Measurements from ENCODE around the gene EIF4A2.

The EIF4A2 gene

DNA sequence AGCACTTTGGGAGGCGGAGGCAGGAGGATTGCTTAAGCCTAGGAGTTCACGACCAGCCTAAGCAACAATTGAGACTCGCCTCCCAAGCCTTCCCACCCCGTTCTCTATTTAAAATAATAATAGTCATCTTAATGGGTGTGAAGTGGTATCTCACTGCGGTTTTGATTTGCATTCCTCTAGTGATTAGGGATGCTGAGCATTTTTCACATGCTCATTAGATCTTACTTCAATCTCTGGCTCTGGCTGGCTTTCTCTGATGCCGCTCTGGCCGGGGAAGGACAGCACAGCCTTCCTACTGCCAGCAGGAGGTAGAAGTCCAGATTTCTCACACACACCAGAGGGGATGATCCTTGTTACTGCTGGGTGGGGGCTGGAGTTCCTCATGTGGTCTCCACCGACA lies 7.4 kb upstream of the EIF4A2 start:
- TF ChIP-seq L3MBTL2 (conservative IDR thresholded peaks at IDR 0.05) (no peak), FOXA1 (IDR thresholded peaks at IDR 0.05) (no peak), PKNOX1 (IDR thresholded peaks at IDR 0.05) (no peak), ARNT (IDR thresholded peaks at IDR 0.05) (no peak), SP1 (IDR thresholded peaks at IDR 0.05) (no peak), SUZ12 (IDR thresholded peaks at IDR 0.05) (no peak), BHLHE40 (IDR thresholded peaks at IDR 0.05; ENCODE audit: borderline replicate concordance) (no peak), NFRKB (IDR thresholded peaks at IDR 0.05) (no peak), CTBP1 (IDR thresholded peaks at IDR 0.05; ENCODE audit: borderline replicate concordance) (no peak), ELF4 (IDR thresholded peaks at IDR 0.05) (no peak), TARDBP (IDR thresholded peaks at IDR 0.05) (no peak), LEF1 (IDR thresholded peaks at IDR 0.05; ENCODE audit: borderline replicate concordance) (no peak), FOXM1 (IDR thresholded peaks at IDR 0.05; ENCODE audit: borderline replicate concordance) (no peak), ZNF384 (IDR thresholded peaks at IDR 0.05) (no peak), HDGF (IDR thresholded peaks at IDR 0.05; ENCODE audit: borderline replicate concordance) (no peak)
- DNase-seq (ENCODE audit: extremely low spot score) = no peak
- CTCF ChIA-PET = no interaction called here
- POLR2A ChIA-PET = no interaction called here

GRCh38 chr3:186779204-186779603 lies 4.2 kb upstream of the EIF4A2 start:
- ChIA-PET POLR2A (no interaction called here), CTCF (no interaction called here)
- TF ChIP-seq FOXM1 (IDR thresholded peaks at IDR 0.05; ENCODE audit: borderline replicate concordance) = no peak
- no peak for TF ChIP-seq FOXK2 (IDR thresholded peaks at IDR 0.05)
- TF ChIP-seq BHLHE40 (IDR thresholded peaks at IDR 0.05; ENCODE audit: borderline replicate concordance) = no peak
- TF ChIP-seq L3MBTL2 (conservative IDR thresholded peaks at IDR 0.05) = no peak
- TF ChIP-seq ELF4 (IDR thresholded peaks at IDR 0.05) = no peak
- TF ChIP-seq CTBP1 (IDR thresholded peaks at IDR 0.05; ENCODE audit: borderline replicate concordance) = no peak
- no peak for DNase-seq (ENCODE audit: extremely low spot score)

GRCh38 chr3:186782542-186783057 lies 777 bp upstream of the EIF4A2 start:
- no peak for DNase-seq (ENCODE audit: extremely low spot score)
- no peak for TF ChIP-seq NFRKB (IDR thresholded peaks at IDR 0.05)
- POLR2A ChIA-PET = interaction anchor here (0.6 to 3.8 kb wide), 14 partner anchors 10 to 178 kb away, joined by 3 to 24 read pairs (median 4); partner anchors contain the start of gene RFC4
- CTCF ChIA-PET = no interaction called here

GRCh38 chr3:186783731-186784515 lies 546 bp downstream of the EIF4A2 start:
- POLR2A ChIA-PET = interaction anchor here (0.7 to 3.8 kb wide), 20 partner anchors 8 to 846 kb away, joined by 3 to 24 read pairs (median 4); partner anchors contain the start of genes DNAJB11, RFC4 and TRA2B
- TF ChIP-seq ZNF384 (IDR thresholded peaks at IDR 0.05) (no peak), NFRKB (IDR thresholded peaks at IDR 0.05) (no peak), HDGF (IDR thresholded peaks at IDR 0.05; ENCODE audit: borderline replicate concordance) (0 out of 2 replicates have a peak, but pooled peaks have one; percentile 36), LEF1 (IDR thresholded peaks at IDR 0.05; ENCODE audit: borderline replicate concordance) (no peak), TARDBP (IDR thresholded peaks at IDR 0.05) (no peak), ELF4 (IDR thresholded peaks at IDR 0.05) (no peak), SP1 (IDR thresholded peaks at IDR 0.05) (no peak), CTBP1 (IDR thresholded peaks at IDR 0.05; ENCODE audit: borderline replicate concordance) (no peak), BHLHE40 (IDR thresholded peaks at IDR 0.05; ENCODE audit: borderline replicate concordance) (no peak), SUZ12 (IDR thresholded peaks at IDR 0.05) (no peak), L3MBTL2 (conservative IDR thresholded peaks at IDR 0.05) (no peak), FOXA1 (IDR thresholded peaks at IDR 0.05) (no peak), FOXK2 (IDR thresholded peaks at IDR 0.05) (no peak), FOXM1 (IDR thresholded peaks at IDR 0.05; ENCODE audit: borderline replicate concordance) (peak; percentile 20; the same call in 1 of the 2 replicates), ARNT (IDR thresholded peaks at IDR 0.05) (no peak), PKNOX1 (IDR thresholded peaks at IDR 0.05) (peak; percentile 96)
- peak; percentile 34 for DNase-seq (ENCODE audit: extremely low spot score)
- CTCF ChIA-PET = interaction anchor here (0.6 to 0.9 kb wide), 2 partner anchors 100 to 356 kb away, joined by 3 read pairs; partner anchors contain the start of gene RPL39L

DNA sequence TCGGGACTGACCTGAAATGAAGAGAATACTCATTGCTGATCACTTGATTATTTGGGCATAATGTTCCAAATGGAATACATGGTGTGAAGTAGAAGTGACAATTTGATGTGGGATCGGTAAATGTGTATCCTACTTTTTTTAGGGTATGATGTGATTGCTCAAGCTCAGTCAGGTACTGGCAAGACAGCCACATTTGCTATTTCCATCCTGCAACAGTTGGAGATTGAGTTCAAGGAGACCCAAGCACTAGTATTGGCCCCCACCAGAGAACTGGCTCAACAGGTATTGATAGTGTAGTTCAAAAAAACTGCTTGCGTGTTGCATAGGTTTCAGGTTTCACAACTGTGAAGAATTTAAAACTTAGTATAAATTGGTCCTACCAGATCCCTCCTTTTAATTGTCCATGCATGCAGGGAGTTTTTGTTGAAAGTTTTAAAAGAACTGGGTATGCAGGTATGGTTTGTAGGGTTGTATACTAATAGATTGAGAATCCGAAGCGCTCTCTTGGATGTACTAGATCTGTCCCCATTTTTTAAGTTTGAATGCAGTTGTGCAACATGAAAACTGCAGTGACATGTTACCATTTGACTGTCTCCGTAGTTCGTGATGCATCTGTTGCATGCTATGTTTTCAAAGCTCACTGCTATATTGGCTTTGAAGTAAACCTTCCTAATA lies 1.6 kb downstream of the EIF4A2 start:
- no peak for DNase-seq (ENCODE audit: extremely low spot score)
- POLR2A ChIA-PET = interaction anchor here (0.9 to 3.8 kb wide), 5 partner anchors 21 to 849 kb away, joined by 3 to 24 read pairs (median 4); partner anchors contain the start of genes DNAJB11 and RFC4
- CTCF ChIA-PET = interaction anchor here (0.8 to 0.9 kb wide), 2 partner anchors 168 to 354 kb away, joined by 3 to 4 read pairs; partner anchors contain the start of gene RPL39L
- no peak for TF ChIP-seq BHLHE40 (IDR thresholded peaks at IDR 0.05; ENCODE audit: borderline replicate concordance)
- no peak for TF ChIP-seq SUZ12 (IDR thresholded peaks at IDR 0.05)
- TF ChIP-seq NFRKB (IDR thresholded peaks at IDR 0.05) = no peak
- TF ChIP-seq ELF4 (IDR thresholded peaks at IDR 0.05) = no peak

- CTCF ChIA-PET = interaction anchor here (0.8 kb wide), 1 partner anchor 168 kb away, joined by 4 read pairs; no protein-coding TSS in a partner anchor
- TF ChIP-seq FOXA1 (IDR thresholded peaks at IDR 0.05) (no peak), NFRKB (IDR thresholded peaks at IDR 0.05) (no peak), HDGF (IDR thresholded peaks at IDR 0.05; ENCODE audit: borderline replicate concordance) (no peak), TARDBP (IDR thresholded peaks at IDR 0.05) (no peak), BHLHE40 (IDR thresholded peaks at IDR 0.05; ENCODE audit: borderline replicate concordance) (no peak), ARNT (IDR thresholded peaks at IDR 0.05) (no peak), FOXM1 (IDR thresholded peaks at IDR 0.05; ENCODE audit: borderline replicate concordance) (no peak), ZNF384 (IDR thresholded peaks at IDR 0.05) (no peak), ELF4 (IDR thresholded peaks at IDR 0.05) (no peak), FOXK2 (IDR thresholded peaks at IDR 0.05) (no peak), L3MBTL2 (conservative IDR thresholded peaks at IDR 0.05) (no peak), LEF1 (IDR thresholded peaks at IDR 0.05; ENCODE audit: borderline replicate concordance) (no peak), CTBP1 (IDR thresholded peaks at IDR 0.05; ENCODE audit: borderline replicate concordance) (no peak), SUZ12 (IDR thresholded peaks at IDR 0.05) (no peak), SP1 (IDR thresholded peaks at IDR 0.05) (no peak), PKNOX1 (IDR thresholded peaks at IDR 0.05) (no peak)
- no peak for DNase-seq (ENCODE audit: extremely low spot score)
- POLR2A ChIA-PET = interaction anchor here (0.5 to 3.8 kb wide), 2 partner anchors 21 to 849 kb away, joined by 3 to 24 read pairs; partner anchors contain the start of gene RFC4
Measured at GRCh38 chr3:186785495-186786018, 2.2 kb downstream of the EIF4A2 start.

All from HEK293T (cell line).